Astrocyte of the cerebellum (primary cell): ENCODE data around the gene TMTC2.

ENCODE experiments used
- DNase-seq: peaks from one replicate; pipeline ENCODE4 v3.0.0-alpha.2; 2011; ENCODE audit warnings: low read depth
- H3K4me3 ChIP-seq: 2 replicates; pipeline ENCODE4 v1.5.1; 2011; ENCODE audit warnings: mild to moderate bottlenecking, low read depth, low read length, moderate library complexity
- in situ Hi-C: cut with HindIII; loops from 2 replicates; pipeline ENCODE4 v1.10.0; 2017; ENCODE audit warnings: low sequenced_read_pairs
- TF ChIP-seq, protein P1 (sequence below): IDR thresholded peaks from 2 replicates; pipeline ENCODE4 v1.5.1; 2012; ENCODE audit warnings: low read length, low read depth, moderate library complexity, mild to moderate bottlenecking; ENCODE audit errors: missing control alignments

TMTC2 gene

DNA sequence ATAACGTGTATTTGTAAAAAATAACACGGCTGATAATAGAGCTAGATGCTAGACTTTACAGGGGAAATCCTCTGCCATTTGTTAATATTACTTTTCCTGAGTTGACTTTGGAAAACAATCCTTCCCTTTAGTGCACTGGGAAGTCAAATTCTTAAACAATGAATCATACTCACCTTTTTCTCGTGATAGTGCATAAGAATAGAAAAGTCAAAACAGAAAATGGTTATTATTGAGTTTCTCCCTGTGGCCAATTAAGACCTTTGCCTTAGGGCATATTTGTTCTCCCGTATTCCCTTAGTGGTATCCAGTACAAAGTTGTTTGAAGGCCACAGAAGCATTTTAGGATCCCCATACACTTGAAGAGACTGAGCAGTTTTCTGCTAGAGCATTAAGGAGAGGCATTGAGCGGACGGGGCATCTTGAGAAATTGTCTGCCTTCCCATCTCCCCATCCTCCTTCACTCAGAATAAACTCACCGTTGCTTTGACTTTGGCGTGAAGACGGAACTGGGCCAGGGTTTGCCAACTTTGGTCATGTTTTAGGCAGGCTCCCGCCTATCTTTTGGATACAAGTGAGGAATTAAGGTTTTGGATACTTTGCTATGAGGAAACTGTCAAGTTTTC lies 171.3 kb downstream of the TMTC2 start:
- no peak overlapping the region for H3K4me3 ChIP-seq
- DNase-seq: no peak
- TF ChIP-seq, protein P1, sequence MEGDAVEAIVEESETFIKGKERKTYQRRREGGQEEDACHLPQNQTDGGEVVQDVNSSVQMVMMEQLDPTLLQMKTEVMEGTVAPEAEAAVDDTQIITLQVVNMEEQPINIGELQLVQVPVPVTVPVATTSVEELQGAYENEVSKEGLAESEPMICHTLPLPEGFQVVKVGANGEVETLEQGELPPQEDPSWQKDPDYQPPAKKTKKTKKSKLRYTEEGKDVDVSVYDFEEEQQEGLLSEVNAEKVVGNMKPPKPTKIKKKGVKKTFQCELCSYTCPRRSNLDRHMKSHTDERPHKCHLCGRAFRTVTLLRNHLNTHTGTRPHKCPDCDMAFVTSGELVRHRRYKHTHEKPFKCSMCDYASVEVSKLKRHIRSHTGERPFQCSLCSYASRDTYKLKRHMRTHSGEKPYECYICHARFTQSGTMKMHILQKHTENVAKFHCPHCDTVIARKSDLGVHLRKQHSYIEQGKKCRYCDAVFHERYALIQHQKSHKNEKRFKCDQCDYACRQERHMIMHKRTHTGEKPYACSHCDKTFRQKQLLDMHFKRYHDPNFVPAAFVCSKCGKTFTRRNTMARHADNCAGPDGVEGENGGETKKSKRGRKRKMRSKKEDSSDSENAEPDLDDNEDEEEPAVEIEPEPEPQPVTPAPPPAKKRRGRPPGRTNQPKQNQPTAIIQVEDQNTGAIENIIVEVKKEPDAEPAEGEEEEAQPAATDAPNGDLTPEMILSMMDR: no peak
- in situ Hi-C loops: no loop called here

- DNase-seq: no peak
- H3K4me3 ChIP-seq: no peak overlapping the region
- in situ Hi-C loops: no loop called here
- TF ChIP-seq, protein P1: no peak
These were observed 171.8 kb downstream of the TMTC2 start for GRCh38 chr12:82858534-82858917.

DNA sequence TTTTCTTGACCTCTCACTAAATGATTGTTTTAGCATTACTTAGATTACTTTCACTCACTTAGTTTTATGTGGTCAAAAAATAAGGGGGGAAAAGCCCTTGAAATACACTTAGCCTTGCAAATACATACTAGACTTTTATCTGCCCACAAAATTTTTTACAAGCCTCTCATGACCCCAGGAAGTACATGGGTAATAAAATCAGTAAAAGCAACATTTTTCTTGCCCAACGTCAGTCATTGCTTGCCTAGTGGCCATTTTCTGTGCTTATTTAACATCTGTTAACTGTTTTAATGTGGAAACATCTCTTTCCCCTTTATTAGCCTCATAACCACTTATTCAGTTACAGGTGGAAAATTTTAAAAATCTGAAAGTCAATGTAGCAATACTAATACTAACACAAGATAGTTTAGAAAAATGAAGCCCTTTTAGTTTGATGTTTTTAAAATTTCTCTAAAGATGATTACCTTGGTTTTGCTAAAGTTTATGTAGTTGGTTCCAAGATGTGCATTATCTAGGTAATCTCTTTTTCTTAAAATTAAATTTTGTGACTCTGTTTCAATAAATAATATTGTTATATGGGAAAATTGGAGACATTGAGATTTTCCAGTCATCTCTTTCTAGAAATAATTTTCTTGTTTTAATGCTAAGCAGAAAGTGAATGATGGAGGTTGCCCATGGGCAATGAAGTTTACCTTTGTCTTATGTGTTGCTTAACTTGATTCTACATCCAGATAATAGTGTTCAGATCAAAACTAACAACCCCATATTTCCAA lies 175.5 kb downstream of the TMTC2 start:
- DNase-seq: no peak
- TF ChIP-seq, protein P1: no peak
- H3K4me3 ChIP-seq: no peak overlapping the region
- in situ Hi-C loops: loop anchor here (5.0 kb wide), 1 partner anchor 105 kb away; no protein-coding TSS in a partner anchor

- no peak overlapping the region for H3K4me3 ChIP-seq
- TF ChIP-seq, protein P1: no peak
- DNase-seq: peak; percentile 23
- in situ Hi-C loops: loop anchor here (5.0 kb wide), 1 partner anchor 106 kb away; no protein-coding TSS in a partner anchor
These were observed 176.4 kb downstream of the TMTC2 start for GRCh38 chr12:82862876-82863649.

- in situ Hi-C loops: no loop called here
- DNase-seq: no peak
- TF ChIP-seq, protein P1: no peak
- H3K4me3 ChIP-seq: no peak overlapping the region
These were observed 179.6 kb downstream of the TMTC2 start for GRCh38 chr12:82866227-82866775.

- TF ChIP-seq, protein P1: no peak
- in situ Hi-C loops: no loop called here
- no peak for DNase-seq
- no peak overlapping the region for H3K4me3 ChIP-seq
These were observed 180.2 kb downstream of the TMTC2 start for GRCh38 chr12:82866946-82867345.
